ENCODE measurements around the gene TXLNA. TPM values are rescaled to one million over a fixed set of nuclear protein-coding genes. Genes with fewer than 3 reads are reported as not detected.

Gene TXLNA
- total and polyA plus RNA-seq, 7 donors = 8.0 to 21.5 (median 15.7) TPM

GRCh38 chr1:32215629-32216480 is 36.4 kb downstream of the TXLNA start:
- peak in 1 of 2 donors; percentile 68 for DNase-seq
- WGBS, 3 donors = 72 to 76% (median 75%) methylated on average over 10 of the region's 10 CpGs
- Histone ChIP-seq H3K4me1 (peaks cover 3% of the 10 kb centered on the region), H3K36me3 (ENCODE audit: insufficient read depth in 1 of 2, low read depth in 1 of 2) (peaks cover 4 to 56% of the 10 kb centered on the region in 2 donors), H3K27me3 (ENCODE audit: insufficient read depth in 3 of 3, low read length in 2 of 3) (no peaks in the 10 kb centered on the region), H3K27ac (no peak overlapping the region), H3K9me3 (no peaks in the 10 kb centered on the region), H3K4me3 (no peak overlapping the region)
- TF ChIP-seq CTCF (IDR thresholded peaks at IDR 0.05) = peak; percentile 70
- intact Hi-C loops (cut with DNase I) = loop anchor here (2.0 to 10.0 kb wide), 2 partner anchors 99 to 101 kb away; no protein-coding TSS in a partner anchor
- ATAC-seq = peak; percentile 78 to 89 (median 82)

- no peak for ATAC-seq
Observed at GRCh38 chr1:32216566-32216965, 37.1 kb downstream of the TXLNA start.

GRCh38 chr1:32219022-32219421 is 39.5 kb downstream of the TXLNA start:
- Histone ChIP-seq H3K9me3 (no peaks in the 10 kb centered on the region), H3K4me3 (no peak overlapping the region), H3K4me1 (peaks cover 22% of the 10 kb centered on the region), H3K27me3 (ENCODE audit: insufficient read depth in 3 of 3, low read length in 2 of 3) (no peaks in the 10 kb centered on the region), H3K36me3 (ENCODE audit: insufficient read depth in 1 of 2, low read depth in 1 of 2) (peaks cover 4 to 64% of the 10 kb centered on the region in 2 donors), H3K27ac (no peak overlapping the region)
- no peak for TF ChIP-seq CTCF (IDR thresholded peaks at IDR 0.05)
- intact Hi-C loops (cut with DNase I) = loop anchor here in 1 of 2 donors (10.0 kb wide), 1 partner anchor 96 kb away; no protein-coding TSS in a partner anchor
- 79 to 84% (median 79%) methylated on average over 6 to 7 of the region's 7 CpGs for WGBS, 3 donors
- no peak for ATAC-seq
- DNase-seq = no peak

More at GRCh38 chr1:32216566-32216965, 37.1 kb downstream of the TXLNA start:
- no peak for TF ChIP-seq CTCF (IDR thresholded peaks at IDR 0.05)
- peaks cover 4 to 56% of the 10 kb centered on the region in 2 donors for H3K36me3 ChIP-seq (ENCODE audit: insufficient read depth in 1 of 2, low read depth in 1 of 2)
- no peak overlapping the region for H3K4me3 ChIP-seq
- peaks cover 10% of the 10 kb centered on the region for H3K4me1 ChIP-seq
- no peaks in the 10 kb centered on the region for H3K9me3 ChIP-seq
- WGBS, 3 donors = 88 to 93% (median 89%) methylated on average over 5 of the region's 5 CpGs
- intact Hi-C loops (cut with DNase I) = loop anchor here in 1 of 2 donors (10.0 kb wide), 1 partner anchor 98 kb away; no protein-coding TSS in a partner anchor
- no peak for DNase-seq
- H3K27ac ChIP-seq = no peak overlapping the region
- H3K27me3 ChIP-seq (ENCODE audit: insufficient read depth in 3 of 3, low read length in 2 of 3) = no peaks in the 10 kb centered on the region

- H3K36me3 ChIP-seq (ENCODE audit: insufficient read depth in 1 of 2, low read depth in 1 of 2) = peaks cover 0 to 67% of the 10 kb centered on the region in 2 donors
- no peak for DNase-seq
- no peaks in the 10 kb centered on the region for H3K9me3 ChIP-seq
- intact Hi-C loops (cut with DNase I) = no loop called here
- H3K27me3 ChIP-seq (ENCODE audit: insufficient read depth in 3 of 3, low read length in 2 of 3) = no peaks in the 10 kb centered on the region
- H3K27ac ChIP-seq = no peak overlapping the region
- peaks cover 25% of the 10 kb centered on the region for H3K4me1 ChIP-seq
- WGBS, 3 donors = 84 to 90% (median 85%) methylated on average over 4 of the region's 4 CpGs
- TF ChIP-seq CTCF (IDR thresholded peaks at IDR 0.05) = no peak
- H3K4me3 ChIP-seq = peak overlapping the region; percentile 95
- ATAC-seq = no peak
Observed at GRCh38 chr1:32220746-32221580, 41.5 kb downstream of the TXLNA start.

Data from psoas muscle (tissue), 8 donors.